GM19239 (cell line): ENCODE results near the gene CDH7.

Experiments used
- DNase-seq: peaks from one replicate; pipeline ENCODE4 v3.0.0; 2011; ENCODE audit warnings: low spot score; ENCODE audit not compliant: insufficient read length
- FAIRE-seq: peaks from 2 replicates; lab custom pipeline; 2011; peaks lifted over from hg19 to GRCh38; lab: Jason Lieb, UNC

CDH7 gene

DNA sequence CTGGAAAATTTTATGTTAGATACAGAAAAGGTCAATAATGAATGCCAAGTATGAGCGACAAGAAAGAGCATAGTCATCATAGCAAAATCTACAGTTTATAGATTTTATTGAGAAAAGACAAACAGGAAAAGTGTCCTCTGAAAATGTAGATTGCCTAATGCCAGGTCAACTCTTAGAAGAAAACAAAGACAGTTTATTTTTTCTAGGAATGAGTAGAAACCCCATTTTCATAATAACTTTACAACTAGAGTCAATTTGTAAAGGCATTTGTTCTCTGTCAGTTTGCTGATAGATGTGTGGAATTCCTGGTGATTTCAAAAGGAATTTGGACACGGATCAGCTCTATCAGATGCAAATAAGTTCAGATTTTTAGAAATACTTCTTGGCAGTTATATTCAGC lies 16.6 kb downstream of the CDH7 start:
- no peak for DNase-seq

DNA sequence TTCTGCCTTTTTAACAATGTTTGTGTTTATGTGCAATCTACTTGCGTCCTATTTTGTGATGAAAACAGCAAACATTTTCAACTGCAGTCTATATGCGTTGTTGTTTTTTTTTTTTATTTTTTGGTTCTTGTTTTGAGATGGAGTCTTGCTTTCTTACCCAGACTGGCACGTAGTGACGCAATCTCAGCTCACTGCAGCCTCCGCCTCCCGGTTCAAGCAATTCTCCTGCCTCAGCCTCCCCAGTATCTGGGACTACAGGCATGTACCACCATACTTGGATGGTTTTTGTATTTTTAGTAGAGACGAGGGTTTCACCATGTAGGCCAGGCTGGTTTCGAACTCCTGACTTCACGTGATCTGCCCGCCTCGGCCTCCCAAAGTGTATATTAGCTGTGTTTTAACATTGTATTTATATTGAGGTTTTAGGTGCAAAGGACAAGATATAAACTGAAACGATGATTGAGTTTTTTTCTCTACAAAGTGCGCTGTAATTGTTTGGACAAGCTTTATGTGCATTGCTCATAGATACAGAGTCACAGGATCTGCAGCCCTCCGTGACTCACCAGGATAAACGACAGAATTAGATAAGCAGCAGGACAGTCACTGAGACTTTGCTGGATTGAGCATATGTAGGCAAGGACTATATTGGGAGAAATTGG lies 17.4 kb downstream of the CDH7 start:
- DNase-seq (no peak), FAIRE-seq (no peak)

More for the DNA sequence above, 16.6 kb downstream of the CDH7 start:
- no peak for FAIRE-seq

DNA sequence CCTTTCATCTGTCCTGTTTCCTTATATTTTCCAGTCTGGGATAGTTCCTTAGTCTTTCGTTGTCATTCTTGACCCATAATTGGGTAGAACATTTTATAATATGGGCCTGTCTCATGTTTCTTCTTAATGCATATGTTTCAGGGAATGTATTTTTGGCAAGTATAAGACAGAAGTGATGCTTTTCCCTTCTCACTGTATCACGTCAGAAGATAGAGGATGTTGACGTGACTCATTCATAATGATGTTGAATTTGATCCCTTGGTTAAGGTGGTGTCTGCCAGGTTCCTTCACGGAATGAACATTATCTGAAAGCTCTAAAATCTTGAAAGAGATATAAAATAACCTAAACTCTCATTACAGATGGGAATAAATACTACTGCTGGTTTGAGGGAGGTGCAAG lies 18.8 kb downstream of the CDH7 start:
- no peak for FAIRE-seq

DNA sequence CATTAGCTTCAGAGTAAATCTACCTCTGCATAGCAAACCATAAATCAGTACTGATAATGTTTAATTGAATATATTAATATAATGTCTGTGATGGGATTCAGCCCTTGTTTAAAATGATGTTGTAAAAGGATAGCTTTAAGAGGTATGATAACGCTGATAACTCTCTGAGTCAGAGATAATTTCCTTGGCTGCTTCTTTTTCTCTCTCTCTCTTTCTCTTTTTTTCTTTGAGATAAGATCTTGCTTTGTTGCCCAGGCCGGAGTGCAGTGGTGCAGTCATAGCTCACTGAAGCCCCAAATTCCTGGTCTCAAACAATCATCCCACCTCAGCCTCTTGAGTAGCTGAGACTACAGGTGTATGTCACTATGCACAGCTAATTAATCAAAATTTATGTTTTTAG lies 35.7 kb downstream of the CDH7 start:
- DNase-seq = no peak
- no peak for FAIRE-seq

More for the DNA sequence above, 18.8 kb downstream of the CDH7 start:
- no peak for DNase-seq

DNA sequence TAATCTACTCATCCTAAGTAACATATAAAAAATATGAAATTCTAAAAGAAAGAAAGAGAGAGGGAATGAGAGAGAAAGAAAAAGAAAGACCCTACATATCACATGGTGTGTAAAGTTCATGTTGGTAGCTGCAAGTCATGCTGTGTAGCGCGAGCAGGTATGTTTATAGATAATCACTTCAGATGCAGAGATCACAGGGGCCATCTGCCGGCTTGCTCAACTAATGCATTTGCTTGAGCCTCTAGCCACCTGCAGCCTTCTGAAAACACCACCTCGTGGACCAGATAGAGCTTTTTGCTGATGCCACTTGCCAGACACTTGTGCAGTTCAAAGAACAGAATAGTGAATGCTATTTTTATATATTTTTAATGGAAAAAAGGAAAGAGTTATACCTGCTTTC lies 37.6 kb downstream of the CDH7 start:
- FAIRE-seq (no peak), DNase-seq (no peak)

DNA sequence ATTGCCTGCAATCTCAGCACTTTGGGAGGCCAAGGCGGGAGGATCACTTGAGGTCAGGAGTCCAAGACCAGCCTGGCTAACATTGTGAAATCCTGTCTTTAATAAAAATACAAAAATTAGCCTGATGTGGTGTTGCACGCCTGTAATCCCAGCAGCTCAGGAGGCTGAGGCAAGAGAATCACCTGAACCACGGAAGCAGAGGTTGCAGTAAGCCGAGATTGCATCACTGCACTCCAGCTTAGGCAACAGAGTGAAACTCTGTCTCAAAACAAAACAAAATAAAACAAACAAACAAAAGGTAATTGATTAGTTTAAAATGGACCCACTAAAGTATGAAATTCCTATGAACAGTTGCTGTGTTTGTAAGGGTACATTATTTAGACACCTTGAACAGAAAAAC lies 39.8 kb downstream of the CDH7 start:
- DNase-seq = no peak
- no peak for FAIRE-seq

DNA sequence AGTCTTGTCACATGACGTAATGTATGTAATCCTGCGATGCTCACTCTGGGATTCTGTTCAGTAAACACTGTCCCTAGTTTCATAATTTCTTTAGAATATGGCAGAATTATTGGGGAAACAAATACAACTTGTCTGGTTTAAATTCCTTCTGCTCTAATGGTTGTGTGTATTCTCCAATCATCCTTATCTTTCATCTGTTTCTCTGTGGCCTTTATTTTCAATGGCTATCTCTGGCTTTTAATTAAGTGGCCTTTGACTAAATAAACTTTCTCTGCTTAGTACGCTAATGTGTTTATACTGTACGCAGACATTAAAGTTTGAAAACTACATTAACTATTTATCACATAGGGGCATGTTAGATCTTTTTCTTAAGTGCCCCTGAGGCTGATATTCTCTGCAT lies 40.9 kb downstream of the CDH7 start:
- FAIRE-seq = no peak
- DNase-seq = no peak

DNA sequence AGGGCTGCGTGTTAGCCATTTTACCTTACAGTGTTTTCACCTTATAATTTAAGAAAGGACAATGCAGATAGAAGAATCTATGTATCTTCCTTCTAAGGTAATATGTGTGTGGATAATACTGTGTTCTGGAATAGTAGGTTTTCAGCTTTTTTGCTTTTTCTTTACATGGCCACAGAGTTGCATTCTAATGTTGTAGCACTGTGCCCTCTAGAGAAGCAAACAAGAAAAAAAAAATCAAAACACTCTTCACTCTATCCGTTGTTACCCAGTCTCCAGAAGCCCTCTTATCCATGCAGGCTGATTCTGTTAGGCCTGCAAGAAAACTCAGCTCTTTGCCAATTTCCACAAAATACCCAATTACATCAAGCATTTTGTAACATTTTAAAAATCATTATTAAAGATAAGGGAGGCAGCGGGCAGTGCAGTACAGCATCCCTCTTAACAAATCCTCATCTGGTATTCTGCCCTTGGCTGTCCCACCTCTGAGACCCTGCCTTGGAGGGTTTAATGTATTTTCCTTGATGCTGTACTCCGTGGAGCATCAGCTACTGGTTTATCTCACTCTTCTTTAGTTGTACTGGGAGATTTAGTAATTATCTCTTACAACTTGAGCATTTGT lies 41.8 kb downstream of the CDH7 start:
- DNase-seq = no peak
- FAIRE-seq = no peak

DNA sequence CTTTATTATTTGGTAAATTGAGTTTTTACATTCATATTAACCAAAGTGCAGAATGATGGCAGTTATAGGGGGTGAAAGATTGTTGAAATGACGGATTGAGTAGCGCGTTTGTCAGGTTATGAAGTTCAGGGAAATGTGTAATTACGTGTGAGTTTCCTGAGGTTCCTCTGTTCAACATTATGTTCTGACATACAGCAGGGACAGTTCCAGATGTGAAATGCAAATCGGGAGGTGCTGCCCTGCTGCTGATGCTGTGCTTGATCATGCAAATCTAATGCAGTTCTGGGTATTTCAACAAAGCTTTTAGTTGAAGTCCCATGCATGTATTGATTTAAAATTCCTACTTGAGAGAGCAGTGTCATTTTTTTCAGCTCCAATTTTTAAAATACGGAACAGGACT lies 57.9 kb downstream of the CDH7 start:
- DNase-seq (no peak), FAIRE-seq (no peak)

DNA sequence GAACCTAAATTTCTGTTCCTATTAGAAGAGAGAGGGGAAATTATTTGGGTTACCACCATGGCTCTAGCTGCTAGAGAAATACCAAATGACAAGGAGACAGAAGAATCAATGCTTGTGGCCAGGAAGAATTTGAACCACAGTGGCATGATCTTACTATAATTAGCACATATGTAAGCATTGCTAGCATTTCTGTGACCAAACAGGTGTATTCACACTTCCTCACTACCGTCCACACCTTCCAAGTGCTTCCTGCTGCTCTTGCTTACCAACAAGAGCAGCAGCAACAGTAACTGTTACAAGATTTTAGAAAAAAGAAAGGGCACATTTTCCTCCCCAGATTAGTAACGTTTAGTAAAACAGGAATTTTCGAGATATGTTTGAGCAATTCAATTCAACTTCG lies 60.5 kb downstream of the CDH7 start:
- FAIRE-seq (no peak), DNase-seq (no peak)

DNA sequence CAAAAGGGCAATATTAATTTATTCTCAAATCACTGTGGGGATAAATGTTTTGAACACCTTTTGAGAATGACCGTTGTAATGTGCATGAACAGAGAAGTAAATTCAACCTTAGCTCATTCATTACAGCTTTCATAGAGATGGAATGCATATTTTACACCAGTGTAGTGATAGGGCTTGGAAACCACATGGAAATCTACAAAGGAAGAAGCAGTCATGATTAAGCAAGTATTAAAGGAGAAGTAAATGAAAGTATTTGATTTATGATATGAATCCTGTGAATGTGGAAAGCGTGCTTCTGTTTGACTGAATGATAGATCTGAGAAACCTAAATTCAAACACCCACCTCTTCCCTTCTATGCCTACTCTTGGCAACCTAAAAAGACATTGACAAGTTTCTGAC lies 64.7 kb downstream of the CDH7 start:
- no peak for FAIRE-seq

DNA sequence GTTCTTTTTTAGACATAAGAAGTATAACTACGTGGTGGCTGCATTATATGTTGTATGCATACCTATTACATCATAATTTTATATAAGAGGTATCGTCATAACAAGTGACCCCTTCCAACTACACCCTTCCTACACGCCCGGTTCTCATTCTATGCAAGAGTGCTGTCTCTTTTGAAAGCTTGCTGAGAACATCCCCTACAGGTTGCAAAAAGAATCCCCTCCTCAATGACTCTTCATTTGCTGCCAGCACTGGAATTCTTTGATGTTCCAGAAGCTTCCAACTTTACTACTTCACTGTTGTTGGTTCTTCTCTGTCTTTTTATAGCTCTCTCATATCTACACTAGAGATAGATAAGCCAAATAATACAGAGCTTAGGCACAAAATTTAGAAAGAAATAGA lies 66.4 kb downstream of the CDH7 start:
- no peak for FAIRE-seq
- DNase-seq = no peak

More for the DNA sequence above, 64.7 kb downstream of the CDH7 start:
- DNase-seq = no peak

DNA sequence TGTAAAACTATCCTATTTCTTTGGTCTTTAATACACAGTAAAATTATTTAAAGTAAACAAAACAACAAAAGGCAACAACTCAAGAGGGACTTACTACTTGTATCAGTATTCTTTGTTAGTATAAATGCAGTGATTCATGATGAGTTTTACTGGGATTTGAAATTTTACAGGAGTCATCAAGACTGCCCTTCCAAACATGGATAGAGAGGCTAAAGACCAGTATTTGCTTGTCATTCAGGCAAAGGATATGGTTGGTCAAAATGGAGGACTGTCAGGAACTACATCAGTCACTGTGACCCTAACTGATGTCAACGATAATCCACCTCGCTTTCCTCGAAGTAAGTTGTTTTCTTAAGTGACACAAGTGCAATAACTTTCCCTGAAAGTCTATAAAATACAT lies 71.1 kb downstream of the CDH7 start:
- FAIRE-seq (no peak), DNase-seq (no peak)

DNA sequence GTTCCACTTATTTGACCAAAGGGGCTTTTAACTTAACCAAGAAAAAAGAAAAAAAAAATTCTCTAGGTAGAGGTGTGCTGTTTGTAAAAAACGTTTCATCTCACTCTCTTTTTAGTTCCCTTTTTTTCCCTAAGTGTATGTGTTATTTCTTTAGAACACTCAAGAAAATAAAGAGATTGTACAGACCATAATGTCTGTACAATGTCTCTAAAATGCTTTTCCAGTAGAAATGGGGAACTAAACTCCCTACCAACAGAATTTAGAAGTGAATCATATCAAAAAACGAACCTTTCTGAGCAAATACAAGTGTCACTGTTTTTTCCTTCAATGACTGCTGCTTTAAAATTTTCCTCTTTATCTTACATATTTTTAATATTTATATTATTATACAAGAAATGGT lies 72.0 kb downstream of the CDH7 start:
- no peak for FAIRE-seq

DNA sequence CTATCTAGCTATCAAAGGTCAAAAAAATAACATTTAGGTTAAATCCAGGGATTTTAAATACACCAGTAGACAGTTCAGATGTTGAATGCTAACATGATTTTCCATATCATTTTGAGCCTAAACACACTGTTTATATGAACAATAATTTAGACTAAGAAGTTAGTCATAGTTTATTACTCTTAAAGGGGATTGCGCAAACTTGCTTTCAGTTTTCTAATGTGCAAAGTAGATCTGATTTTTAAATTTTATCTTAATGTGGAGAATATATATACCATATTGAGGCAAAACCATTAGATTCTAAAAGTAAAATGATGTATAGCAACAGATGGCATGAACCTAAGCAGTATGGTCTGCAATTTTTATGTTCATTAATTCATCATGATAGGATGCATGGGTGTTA lies 76.6 kb downstream of the CDH7 start:
- DNase-seq = no peak
- FAIRE-seq = no peak

More for the DNA sequence above, 72.0 kb downstream of the CDH7 start:
- DNase-seq = no peak

DNA sequence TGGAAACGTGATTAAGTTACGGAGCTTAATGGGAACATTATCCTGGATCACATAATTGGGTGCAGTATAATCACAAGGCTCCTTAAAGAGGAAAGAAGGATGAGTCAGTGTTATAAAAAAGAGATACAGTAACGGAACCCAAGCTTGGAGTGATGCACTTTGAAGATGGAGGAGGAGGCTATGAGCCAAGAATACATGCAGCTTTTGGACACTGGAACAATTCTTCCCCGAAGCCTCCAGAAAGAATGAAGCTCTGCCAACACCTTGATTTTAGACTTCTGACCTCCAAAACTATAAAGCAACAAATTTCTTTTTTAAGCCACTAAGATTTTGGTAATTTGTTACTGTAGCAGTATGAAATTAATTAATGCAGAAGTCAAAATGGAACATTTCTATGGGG lies 85.1 kb downstream of the CDH7 start:
- FAIRE-seq = no peak
- no peak for DNase-seq

DNA sequence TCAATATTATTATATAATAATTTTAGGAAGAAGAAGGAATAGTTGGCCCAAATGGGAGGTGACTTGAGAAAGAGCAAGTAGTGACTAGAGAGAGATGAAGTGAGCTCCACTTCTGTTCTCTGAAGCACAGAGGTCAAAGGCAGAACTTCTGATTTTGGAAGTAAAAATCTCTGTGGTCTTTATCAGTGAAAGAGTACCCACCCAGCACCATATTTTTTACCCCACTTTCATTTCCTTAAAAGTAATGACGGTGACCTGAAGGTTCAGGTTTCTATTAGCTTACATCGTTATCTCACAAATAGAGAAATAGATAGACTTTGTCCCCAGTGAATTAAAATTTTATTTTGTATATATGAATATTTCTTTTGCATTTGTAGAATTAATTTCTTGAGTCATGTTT lies 95.3 kb downstream of the CDH7 start:
- no peak for DNase-seq
- FAIRE-seq = no peak

DNA sequence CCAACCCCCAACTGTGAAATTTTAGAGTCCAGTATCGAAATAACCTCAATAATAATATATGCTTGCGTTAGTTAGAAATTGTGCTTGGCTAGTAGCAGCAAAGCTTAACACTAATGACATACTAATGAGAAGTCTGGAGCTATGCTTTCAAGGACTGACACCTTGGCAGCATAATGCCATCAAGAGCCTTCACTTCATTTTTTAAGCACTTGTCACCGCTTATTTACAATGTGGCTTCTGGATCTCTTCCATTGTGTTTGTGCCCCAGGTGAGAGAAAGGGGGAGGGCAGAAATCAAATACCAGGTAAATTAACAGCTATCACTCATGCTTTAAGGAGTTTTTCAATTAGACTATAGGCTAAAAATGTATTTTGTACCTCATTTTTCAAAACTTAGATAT lies 101.5 kb downstream of the CDH7 start:
- no peak for FAIRE-seq
- no peak for DNase-seq

DNA sequence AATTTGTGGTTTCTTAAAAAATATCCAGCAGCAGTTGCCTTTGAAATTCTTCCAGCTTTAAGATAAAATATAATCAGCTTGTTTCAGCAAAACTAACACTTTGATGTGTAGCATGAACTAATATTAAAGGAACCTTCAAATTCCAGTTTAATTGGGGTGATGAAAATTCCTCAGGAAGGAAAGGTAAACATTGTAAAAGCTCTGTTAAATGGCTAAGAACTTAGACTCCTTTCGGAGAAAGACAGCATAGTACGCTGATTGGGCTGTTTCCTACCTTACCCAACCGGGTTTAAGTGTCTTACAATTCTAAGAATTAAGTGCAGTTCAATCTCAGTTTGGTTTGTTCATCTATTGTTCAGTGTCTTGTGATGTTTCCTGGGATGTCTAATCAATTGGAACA lies 108.3 kb downstream of the CDH7 start:
- FAIRE-seq (no peak), DNase-seq (no peak)

DNA sequence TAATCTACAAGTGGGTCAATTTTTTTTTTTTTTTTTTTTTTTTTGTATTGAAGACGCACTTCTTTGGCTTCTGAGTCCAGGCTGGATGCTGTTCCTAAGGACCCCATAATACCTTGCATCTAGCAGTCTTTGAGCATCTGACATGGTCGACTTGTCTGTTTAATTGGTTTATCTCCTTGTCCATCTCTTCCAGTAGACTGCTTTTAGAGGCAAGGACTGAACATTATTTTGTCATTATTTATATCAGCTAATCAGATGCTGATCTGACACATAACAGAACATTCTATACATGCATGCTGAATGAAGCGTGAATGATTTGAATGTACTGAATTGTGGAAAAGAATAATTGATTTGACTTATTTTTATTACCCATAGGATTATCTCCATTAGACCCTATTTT lies 118.7 kb downstream of the CDH7 start:
- no peak for DNase-seq

DNA sequence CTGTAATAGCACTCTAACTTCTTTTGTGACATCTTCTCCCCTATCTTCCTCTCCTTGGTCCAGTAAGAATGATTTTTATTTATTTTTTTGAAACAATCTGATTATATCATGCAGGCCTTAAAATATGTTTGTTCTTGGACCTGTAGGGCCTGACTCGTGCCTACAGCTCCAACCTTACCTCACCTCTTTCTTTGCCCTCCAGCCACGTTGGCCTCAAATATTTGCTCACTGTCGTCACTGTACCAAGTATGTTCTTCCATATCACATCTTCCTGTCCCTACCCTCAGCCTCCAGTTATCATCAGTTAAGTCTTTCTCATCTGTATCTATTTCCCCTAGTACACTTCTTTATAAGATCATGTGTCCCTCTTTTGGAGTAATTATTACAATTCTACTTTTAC lies 125.5 kb downstream of the CDH7 start:
- DNase-seq (no peak), FAIRE-seq (no peak)

More for the DNA sequence above, 118.7 kb downstream of the CDH7 start:
- FAIRE-seq = no peak

DNA sequence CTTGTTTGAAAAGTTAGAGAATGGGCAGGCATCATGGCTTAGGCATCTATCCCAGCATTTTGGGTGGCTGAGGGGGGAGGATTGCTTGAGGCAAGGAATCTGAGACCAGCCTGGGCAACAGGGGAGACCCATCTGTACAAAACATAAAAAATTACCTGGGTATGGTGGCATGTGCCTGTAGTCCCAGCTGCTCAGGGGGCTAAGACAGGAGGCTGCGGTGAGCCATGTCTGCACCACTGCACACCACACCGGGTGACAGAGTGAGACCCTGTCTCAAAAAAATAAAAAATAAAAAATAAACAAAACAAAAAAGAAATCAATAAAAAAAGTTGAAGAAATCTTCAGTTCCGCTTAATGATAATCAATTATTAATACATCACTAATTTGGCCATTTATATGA lies 146.5 kb downstream of the CDH7 start:
- no peak for FAIRE-seq

More for the DNA sequence above, 146.5 kb downstream of the CDH7 start:
- no peak for DNase-seq
